Psoas muscle (tissue), 8 donors: ENCODE results near the gene PIP5K1B. TPM values are rescaled to one million over a fixed set of nuclear protein-coding genes. Genes with fewer than 3 reads are reported as not detected.

Experiments
- ATAC-seq, 4 donors: fragments of 200-7000 bp; cut with Tn5 transposase; one replicate each; pipeline ENCODE4 v1.9.1; 2020; ENCODE audit warnings: moderate library complexity in 3 of 4, mild to moderate bottlenecking in 2 of 4
- DNase-seq, 2 donors: peaks; one replicate each; pipeline ENCODE4 v3.0.0-alpha.2; 2020
- H3K27ac ChIP-seq: fragments of 200-600 bp; one replicate; pipeline ENCODE4 v1.8.0; 2022
- H3K27me3 ChIP-seq, 3 donors: fragments of 200-600 bp in 1 of 3; one replicate each; pipeline versions ENCODE4 v1.6.1 to v1.8.0; 2013 to 2022; ENCODE audit warnings: low read length in 2 of 3, mild to moderate bottlenecking in 2 of 3, moderate library complexity in 1 of 3; ENCODE audit not compliant: insufficient read depth in 3 of 3
- H3K36me3 ChIP-seq, 2 donors: fragments of 200-600 bp in 1 of 2; one replicate each; pipeline versions ENCODE4 v1.6.1 to v1.8.0; 2013 to 2022; ENCODE audit warnings: low read depth in 1 of 2, mild to moderate bottlenecking in 1 of 2, moderate library complexity in 1 of 2; ENCODE audit not compliant: insufficient read depth in 1 of 2
- H3K4me1 ChIP-seq: fragments of 200-600 bp; one replicate; pipeline ENCODE4 v1.8.0; 2022
- H3K4me3 ChIP-seq: fragments of 200-600 bp; one replicate; pipeline ENCODE4 v1.8.0; 2022; ENCODE audit warnings: mild to moderate bottlenecking
- H3K9me3 ChIP-seq: fragments of 200-600 bp; one replicate; pipeline ENCODE4 v1.8.0; 2022
- WGBS, 3 donors: extraction: QIAGEN DNeasy Blood & Tissue Kit; methylation state at CpG; one replicate each; pipeline versions ENCODE4 v1.1.6 to v1.1.7; 2013; 5-methylcytosine and 5-hydroxymethylcytosine counted together
- intact Hi-C, 2 donors: fragments of 100-400 bp; cut with DNase I; formaldehyde crosslinking; loops; one replicate each; pipeline versions ENCODE4 v1.11.0 to v1.14.2; 2022
- polyA plus RNA-seq, 3 donors: library from polyadenylated mRNA; stranded (reverse); fragments of 200-250 nt; gene quantifications; one replicate each; pipeline ENCODE4 v1.2.3, GENCODE V29; 2013
- total RNA-seq, 4 donors: library from RNA; stranded (reverse); fragmentation: NEBNext Ultra II Directional in 2 of 4; extraction: Animal tissue kit (Norgen Biotek cat#: 25700) in 2 of 4; gene quantifications; one replicate each; pipeline versions ENCODE4 v1.2.1 to v1.2.4, GENCODE V29; 2021 to 2023
- TF ChIP-seq, protein P1 (sequence below): fragments of 200-600 bp; IDR thresholded peaks from one replicate; pipeline ENCODE4 v1.8.0; 2022; ENCODE audit warnings: antibody characterized with exemption
- donor health status: healthy with polysubstance abuse.
- donor health status: DM: no; HTN: no; CAD: no; lungs with moderate emphysema.
- donor health status: Bipolar disorder and iron deficiency.
- donor health status: healthy.
- donor health status: DM: yes; HTN: yes; CAD: no.
- donor health status: DM: no; HTN: no; CAD: no.
- donor health status: DM: no; HTN: no; CAD: no.
- donor health status: DM: yes; HTN: yes; CAD: no.

The PIP5K1B gene
- total and polyA plus RNA-seq, 7 donors = 0.48 to 2.5 (median 1.7) TPM

DNA sequence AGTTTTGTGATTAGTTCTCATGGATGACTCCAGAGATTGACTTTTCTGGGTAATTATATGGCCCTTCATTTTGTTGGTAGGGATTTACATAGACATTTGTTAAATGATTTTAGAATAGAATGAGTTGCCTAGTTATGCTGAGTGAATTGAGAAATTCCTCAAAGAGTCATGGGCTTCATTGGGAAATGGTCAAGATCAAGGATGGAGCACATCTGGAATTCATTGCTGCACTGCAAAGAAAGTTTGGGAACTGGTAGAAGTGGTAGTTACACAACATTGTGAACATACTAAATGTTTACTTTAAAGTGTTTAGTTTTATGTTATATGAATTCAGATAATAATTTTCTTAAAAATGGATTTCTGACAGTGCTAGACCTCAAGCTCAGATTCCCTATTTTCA lies 46.5 kb downstream of the PIP5K1B start:
- Histone ChIP-seq H3K4me1 (no peaks in the 10 kb centered on the region), H3K9me3 (no peaks in the 10 kb centered on the region), H3K27me3 (no peaks in the 10 kb centered on the region), H3K4me3 (no peak overlapping the region), H3K36me3 (no peaks in the 10 kb centered on the region), H3K27ac (no peak overlapping the region)
- ATAC-seq (no peak), DNase-seq (no peak)
- intact Hi-C loops = no loop called here
- TF ChIP-seq, protein P1, sequence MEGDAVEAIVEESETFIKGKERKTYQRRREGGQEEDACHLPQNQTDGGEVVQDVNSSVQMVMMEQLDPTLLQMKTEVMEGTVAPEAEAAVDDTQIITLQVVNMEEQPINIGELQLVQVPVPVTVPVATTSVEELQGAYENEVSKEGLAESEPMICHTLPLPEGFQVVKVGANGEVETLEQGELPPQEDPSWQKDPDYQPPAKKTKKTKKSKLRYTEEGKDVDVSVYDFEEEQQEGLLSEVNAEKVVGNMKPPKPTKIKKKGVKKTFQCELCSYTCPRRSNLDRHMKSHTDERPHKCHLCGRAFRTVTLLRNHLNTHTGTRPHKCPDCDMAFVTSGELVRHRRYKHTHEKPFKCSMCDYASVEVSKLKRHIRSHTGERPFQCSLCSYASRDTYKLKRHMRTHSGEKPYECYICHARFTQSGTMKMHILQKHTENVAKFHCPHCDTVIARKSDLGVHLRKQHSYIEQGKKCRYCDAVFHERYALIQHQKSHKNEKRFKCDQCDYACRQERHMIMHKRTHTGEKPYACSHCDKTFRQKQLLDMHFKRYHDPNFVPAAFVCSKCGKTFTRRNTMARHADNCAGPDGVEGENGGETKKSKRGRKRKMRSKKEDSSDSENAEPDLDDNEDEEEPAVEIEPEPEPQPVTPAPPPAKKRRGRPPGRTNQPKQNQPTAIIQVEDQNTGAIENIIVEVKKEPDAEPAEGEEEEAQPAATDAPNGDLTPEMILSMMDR = no peak

DNA sequence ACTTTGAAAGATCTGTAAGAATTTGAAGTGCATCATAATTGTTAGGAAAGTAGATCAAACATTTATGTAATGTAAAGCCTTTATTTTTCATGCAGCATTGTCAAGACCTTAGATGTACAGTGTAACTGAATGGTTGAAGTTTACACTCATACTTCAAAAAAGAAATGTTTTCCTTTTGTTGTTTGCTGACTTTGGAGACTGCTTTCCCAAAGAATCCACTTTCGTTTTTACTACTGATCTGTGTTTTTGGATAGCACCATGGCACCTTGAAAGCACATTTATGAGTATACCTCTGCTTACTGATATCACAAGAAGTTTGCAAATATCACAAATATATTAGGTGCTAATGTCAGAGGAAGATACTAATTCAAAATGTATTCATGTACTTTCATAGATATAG lies 50.0 kb downstream of the PIP5K1B start:
- ATAC-seq = no peak
- H3K4me1 ChIP-seq = no peaks in the 10 kb centered on the region
- DNase-seq = no peak
- H3K36me3 ChIP-seq = no peaks in the 10 kb centered on the region
- intact Hi-C loops = no loop called here
- TF ChIP-seq, protein P1 = no peak
- no peak overlapping the region for H3K27ac ChIP-seq
- 48 to 69% (median 61%) methylated on average over 1 of the region's 1 CpG for WGBS, 3 donors
- H3K4me3 ChIP-seq = no peak overlapping the region
- H3K27me3 ChIP-seq = no peaks in the 10 kb centered on the region
- H3K9me3 ChIP-seq = no peaks in the 10 kb centered on the region

DNA sequence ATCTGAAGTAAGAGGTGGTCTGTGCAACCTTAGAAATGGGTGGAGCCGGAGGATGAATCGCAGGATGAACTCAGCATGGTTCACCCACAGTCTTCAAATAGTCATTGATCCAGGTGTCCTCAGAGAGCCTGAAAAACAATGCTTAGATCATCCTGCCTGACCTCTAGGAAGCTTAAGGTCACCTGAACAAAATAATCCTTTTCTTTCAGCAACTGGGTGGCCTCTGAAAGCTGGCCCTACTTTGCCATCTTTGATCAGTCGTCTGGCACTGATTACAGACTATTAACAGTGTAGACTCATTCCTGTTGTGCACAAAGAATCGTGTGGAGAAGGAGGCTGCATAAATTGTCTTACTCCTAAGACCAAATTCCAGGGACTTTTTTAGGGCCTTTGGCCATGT lies 50.7 kb downstream of the PIP5K1B start:
- H3K9me3 ChIP-seq = no peaks in the 10 kb centered on the region
- intact Hi-C loops = no loop called here
- ATAC-seq (no peak), DNase-seq (no peak)
- H3K36me3 ChIP-seq = no peaks in the 10 kb centered on the region
- TF ChIP-seq, protein P1 = no peak
- WGBS, 3 donors = 46 to 48% (median 48%) methylated on average over 4 of the region's 4 CpGs
- no peaks in the 10 kb centered on the region for H3K27me3 ChIP-seq
- no peak overlapping the region for H3K4me3 ChIP-seq
- no peak overlapping the region for H3K27ac ChIP-seq
- H3K4me1 ChIP-seq = no peaks in the 10 kb centered on the region

DNA sequence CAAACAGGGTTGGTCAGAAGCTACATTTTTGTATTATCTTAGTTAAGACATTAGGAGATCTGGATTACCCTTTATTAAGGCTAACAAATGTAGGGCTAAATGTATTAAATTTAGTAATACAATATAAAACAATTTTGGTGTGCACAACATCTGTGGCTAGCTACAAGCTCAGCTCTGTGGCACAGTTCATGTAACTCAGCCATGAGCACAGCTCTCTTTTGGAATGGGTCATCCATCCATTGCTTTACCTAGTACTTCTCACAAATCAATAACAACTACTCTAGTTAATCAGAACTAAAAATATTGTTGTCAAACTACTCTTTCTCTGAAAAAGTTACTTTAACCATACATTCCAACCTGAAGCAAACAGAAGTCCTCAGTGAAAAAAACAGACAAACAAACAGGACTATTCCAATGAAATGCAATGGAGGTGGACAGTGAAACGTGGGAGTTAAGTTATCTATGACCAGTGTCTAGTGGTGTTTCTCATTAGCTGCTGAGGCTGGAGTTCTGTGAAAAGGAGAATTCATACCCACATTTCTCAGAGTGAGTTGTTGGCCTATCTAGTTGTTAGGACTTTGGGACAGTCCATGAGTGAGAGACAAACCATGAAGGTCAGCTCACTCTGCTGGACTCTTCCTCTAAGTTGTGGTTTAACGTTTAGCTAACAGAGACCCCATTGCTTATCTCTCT lies 55.1 kb downstream of the PIP5K1B start:
- intact Hi-C loops = no loop called here
- ATAC-seq = no peak
- no peaks in the 10 kb centered on the region for H3K4me1 ChIP-seq
- no peak overlapping the region for H3K27ac ChIP-seq
- TF ChIP-seq, protein P1 = no peak
- no peaks in the 10 kb centered on the region for H3K9me3 ChIP-seq
- DNase-seq = no peak
- 66 to 76% (median 71%) methylated on average over 2 of the region's 2 CpGs for WGBS, 3 donors
- no peaks in the 10 kb centered on the region for H3K27me3 ChIP-seq
- H3K4me3 ChIP-seq = no peak overlapping the region
- no peaks in the 10 kb centered on the region for H3K36me3 ChIP-seq

DNA sequence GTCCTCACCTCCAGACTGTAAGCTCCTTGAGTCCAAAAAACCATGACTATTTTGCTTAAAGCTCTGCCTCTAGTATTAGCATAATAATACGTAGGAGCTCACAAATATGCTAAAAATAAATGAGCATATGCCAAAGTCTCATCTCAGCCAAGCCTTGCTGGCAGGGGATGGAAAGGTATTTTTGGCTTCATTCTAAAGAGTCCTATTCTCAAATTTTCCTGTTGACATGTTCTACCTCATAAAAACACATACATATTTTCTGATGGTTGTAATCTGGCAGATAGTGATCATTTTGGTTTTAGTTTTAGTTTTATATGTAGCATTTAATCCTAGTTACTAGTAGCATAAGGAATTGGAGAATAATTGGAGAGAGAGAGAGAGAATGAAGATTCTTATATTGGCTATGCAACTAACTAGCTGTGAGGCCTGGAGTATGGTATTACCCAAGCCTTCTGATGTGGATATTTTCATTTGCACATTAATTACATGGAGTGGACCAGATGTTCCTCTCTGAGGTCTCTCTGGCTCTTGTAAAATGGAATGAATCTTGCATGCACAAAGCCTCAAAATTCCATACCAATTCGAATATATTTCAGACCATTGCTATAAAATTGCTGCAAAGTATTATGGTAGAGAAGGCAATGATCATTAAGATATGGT lies 55.8 kb downstream of the PIP5K1B start:
- WGBS, 3 donors = 34 to 51% (median 48%) methylated on average over 2 of the region's 2 CpGs
- TF ChIP-seq, protein P1 = no peak
- Histone ChIP-seq H3K27ac (no peak overlapping the region), H3K36me3 (no peaks in the 10 kb centered on the region), H3K4me3 (no peak overlapping the region), H3K9me3 (no peaks in the 10 kb centered on the region), H3K27me3 (no peaks in the 10 kb centered on the region), H3K4me1 (no peaks in the 10 kb centered on the region)
- ATAC-seq = no peak
- intact Hi-C loops = no loop called here
- DNase-seq = no peak
